Adrenal gland (tissue), 12 donors: Measurements from ENCODE around the gene AQP2. TPM values are rescaled to one million over a fixed set of nuclear protein-coding genes. Genes with fewer than 3 reads are reported as not detected.
A peak's percentile ranks its signal among the peaks of the same experiment; 100 is the strongest.

Experiments
- DNase-seq, 7 donors: peaks; one replicate each; pipeline ENCODE4 v3.0.0-alpha.2; 2019 to 2020
- H3K27ac ChIP-seq, 5 donors: fragments of 200-600 bp; sonication (generic) in 4 of 5; 1 replicate in 3 of 5; 2 replicates in 2 of 5; pipeline versions ENCODE4 v1.5.1 to v1.8.0; 2016 to 2020; ENCODE audit warnings: mild to moderate bottlenecking in 1 of 5
- H3K27me3 ChIP-seq: fragments of 200-600 bp; 2 replicates; pipeline ENCODE4 v1.8.0; 2021
- H3K36me3 ChIP-seq, 2 donors: fragments of 200-600 bp; replicated peaks in 1 of 2; 1 replicate in 1 of 2; 2 replicates in 1 of 2; pipeline versions ENCODE4 v1.5.1 to v1.8.0; 2018 to 2022
- H3K4me1 ChIP-seq, 2 donors: fragments of 200-600 bp; replicated peaks in 1 of 2; 1 replicate in 1 of 2; 2 replicates in 1 of 2; pipeline versions ENCODE4 v1.5.1 to v1.8.0; 2018 to 2021
- H3K4me3 ChIP-seq, 4 donors: fragments of 200-600 bp; sonication (generic) in 3 of 4; one replicate each; pipeline ENCODE4 v1.5.1; 2016 to 2018
- H3K9me3 ChIP-seq, 3 donors: fragments of 200-600 bp; sonication (generic) in 1 of 3; replicated peaks in 1 of 3; 1 replicate in 2 of 3; 2 replicates in 1 of 3; pipeline versions ENCODE4 v1.5.1 to v1.8.0; 2016 to 2021
- POLR2A ChIP-seq, 2 donors: fragments of 450-650 bp; IDR thresholded peaks; one replicate each; pipeline ENCODE4 v1.6.1; 2017; ENCODE audit warnings: antibody characterized with exemption in 2 of 2, mild to moderate bottlenecking in 2 of 2, moderate library complexity in 1 of 2
- WGBS, 4 donors: extraction: QIAGEN DNeasy Blood & Tissue Kit in 2 of 4; methylation state at CpG; one replicate each; pipeline versions ENCODE4 v1.1.5 to v1.1.7; 2013 to 2017; 5-methylcytosine and 5-hydroxymethylcytosine counted together
- intact Hi-C, 2 donors: fragments of 100-400 bp; cut with DNase I; formaldehyde crosslinking; loops; one replicate each; pipeline versions ENCODE4 v1.14.1 to v1.15.0; 2022 to 2023
- polyA plus RNA-seq, 3 donors: library from polyadenylated mRNA; stranded (reverse); fragments of 200-250 nt in 2 of 3; fragments of 350-450 nt in 1 of 3; fragmentation: Illumina TruSeq in 1 of 3; extraction: RNeasy Lipid Tissue Mini Kit (QIAGEN cat#74804) in 1 of 3; gene quantifications; one replicate each; pipeline ENCODE4 v1.2.3, GENCODE V29; 2013 to 2014
- total RNA-seq, 9 donors: library from RNA; depleted of rRNA in 4 of 9; stranded (reverse); fragments of >200 nt in 4 of 9; fragments of 120-200 nt in 1 of 9; fragmentation: NEBNext Ultra II Directional in 1 of 9; extraction: Animal tissue kit (Norgen Biotek cat#: 25700) in 1 of 9; gene quantifications; one replicate each; pipeline versions ENCODE4 v1.1.0 to v1.2.4, GENCODE V29; 2013 to 2023
- TF ChIP-seq, protein P1 (sequence below), 6 experiments: fragments of 450-650 bp in 4 of 6; fragments of 200-600 bp in 2 of 6; sonication (generic) in 1 of 6; IDR thresholded peaks; 1 replicate in 5 of 6; 2 replicates in 1 of 6; pipeline versions ENCODE4 v1.5.1 to v1.8.0; 2016 to 2021; ENCODE audit warnings: antibody characterized with exemption in 6 of 6, mild to moderate bottlenecking in 2 of 6, moderate library complexity in 1 of 6
- donor health status: healthy with polysubstance abuse.
- donor health status: Bipolar disorder and iron deficiency.
- donor health status: DM: yes; HTN: yes; CAD: no.
- donor health status: DM: no; HTN: no; CAD: no.
- donor health status: DM: no; HTN: no; CAD: no.
- donor health status: DM: yes; HTN: yes; CAD: no.

AQP2 gene
- total and polyA plus RNA-seq, 12 donors, result 0.10 to 81.0 (median 2.4) TPM; not detected in 1

DNA sequence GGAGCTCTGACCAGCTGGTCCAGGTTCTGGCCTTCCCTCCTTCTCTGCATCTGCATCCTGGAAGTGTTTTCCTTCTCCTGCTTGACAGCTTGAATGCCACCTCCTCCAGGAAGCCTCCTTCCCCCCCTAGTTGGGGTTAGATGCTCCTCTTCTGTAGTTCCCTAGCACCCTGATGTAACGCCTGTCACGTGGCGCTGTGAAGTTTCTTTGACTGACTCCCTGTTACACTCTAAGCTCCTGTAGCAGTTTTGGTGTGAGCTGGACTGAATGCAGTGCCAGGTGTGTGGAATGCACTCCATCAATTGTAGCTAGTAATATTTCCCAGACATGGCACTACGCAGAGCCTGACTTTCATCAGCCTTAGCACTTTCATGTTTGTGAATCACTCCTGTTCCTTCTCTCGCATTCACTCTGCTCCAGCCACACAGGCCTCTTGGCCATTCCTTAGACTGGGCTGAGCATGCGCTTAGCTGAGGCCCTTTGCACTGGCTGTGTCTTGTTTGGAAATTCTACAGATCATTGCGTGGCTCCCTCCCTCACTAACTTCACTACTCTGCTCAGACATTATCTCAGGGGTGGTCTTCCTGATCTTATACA lies 44.7 kb upstream of the AQP2 start:
- H3K4me3 ChIP-seq, result no peak overlapping the region
- no peaks in the 10 kb centered on the region for H3K27me3 ChIP-seq
- 88 to 97% (median 95%) methylated on average over 7 of the region's 7 CpGs for WGBS, 4 donors
- H3K36me3 ChIP-seq, result no peaks in the 10 kb centered on the region
- TF ChIP-seq POLR2A (IDR thresholded peaks at IDR 0.05), result no peak
- TF ChIP-seq, protein P1, sequence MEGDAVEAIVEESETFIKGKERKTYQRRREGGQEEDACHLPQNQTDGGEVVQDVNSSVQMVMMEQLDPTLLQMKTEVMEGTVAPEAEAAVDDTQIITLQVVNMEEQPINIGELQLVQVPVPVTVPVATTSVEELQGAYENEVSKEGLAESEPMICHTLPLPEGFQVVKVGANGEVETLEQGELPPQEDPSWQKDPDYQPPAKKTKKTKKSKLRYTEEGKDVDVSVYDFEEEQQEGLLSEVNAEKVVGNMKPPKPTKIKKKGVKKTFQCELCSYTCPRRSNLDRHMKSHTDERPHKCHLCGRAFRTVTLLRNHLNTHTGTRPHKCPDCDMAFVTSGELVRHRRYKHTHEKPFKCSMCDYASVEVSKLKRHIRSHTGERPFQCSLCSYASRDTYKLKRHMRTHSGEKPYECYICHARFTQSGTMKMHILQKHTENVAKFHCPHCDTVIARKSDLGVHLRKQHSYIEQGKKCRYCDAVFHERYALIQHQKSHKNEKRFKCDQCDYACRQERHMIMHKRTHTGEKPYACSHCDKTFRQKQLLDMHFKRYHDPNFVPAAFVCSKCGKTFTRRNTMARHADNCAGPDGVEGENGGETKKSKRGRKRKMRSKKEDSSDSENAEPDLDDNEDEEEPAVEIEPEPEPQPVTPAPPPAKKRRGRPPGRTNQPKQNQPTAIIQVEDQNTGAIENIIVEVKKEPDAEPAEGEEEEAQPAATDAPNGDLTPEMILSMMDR (IDR thresholded peaks at IDR 0.05), result no peak
- intact Hi-C loops, result no loop called here
- no peak overlapping the region for H3K27ac ChIP-seq
- no peaks in the 10 kb centered on the region for H3K9me3 ChIP-seq
- peaks cover 4 to 22% of the 10 kb centered on the region in 2 donors for H3K4me1 ChIP-seq
- no peak for DNase-seq

DNA sequence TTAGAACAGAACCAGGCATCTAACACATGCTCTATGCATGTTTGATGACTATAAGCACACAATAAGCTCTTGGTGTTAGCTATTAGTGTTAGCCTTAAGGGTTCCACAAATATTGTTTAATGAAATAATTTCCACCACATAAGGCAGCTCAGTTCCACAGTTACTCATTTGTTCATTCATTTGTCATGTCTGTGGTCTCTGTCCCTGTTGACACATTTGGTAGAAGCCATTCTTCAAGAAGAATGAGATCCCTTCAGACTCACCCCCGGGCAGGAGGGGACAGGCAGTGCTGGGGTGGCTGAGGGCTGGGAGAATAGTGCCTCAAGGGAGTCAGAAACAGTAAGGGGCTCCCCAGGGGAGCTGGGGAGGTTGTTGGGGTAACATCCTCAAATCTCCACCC lies 43.2 kb upstream of the AQP2 start:
- H3K9me3 ChIP-seq, result no peaks in the 10 kb centered on the region
- no peaks in the 10 kb centered on the region for H3K36me3 ChIP-seq
- TF ChIP-seq, protein P1 (IDR thresholded peaks at IDR 0.05), result no peak
- TF ChIP-seq POLR2A (IDR thresholded peaks at IDR 0.05), result no peak
- no peak overlapping the region for H3K27ac ChIP-seq
- H3K4me1 ChIP-seq, result peaks cover 4 to 22% of the 10 kb centered on the region in 2 donors
- no peak for DNase-seq
- H3K4me3 ChIP-seq, result no peak overlapping the region
- intact Hi-C loops, result no loop called here
- 88 to 95% (median 91%) methylated on average over 1 of the region's 1 CpG for WGBS, 4 donors
- no peaks in the 10 kb centered on the region for H3K27me3 ChIP-seq

DNA sequence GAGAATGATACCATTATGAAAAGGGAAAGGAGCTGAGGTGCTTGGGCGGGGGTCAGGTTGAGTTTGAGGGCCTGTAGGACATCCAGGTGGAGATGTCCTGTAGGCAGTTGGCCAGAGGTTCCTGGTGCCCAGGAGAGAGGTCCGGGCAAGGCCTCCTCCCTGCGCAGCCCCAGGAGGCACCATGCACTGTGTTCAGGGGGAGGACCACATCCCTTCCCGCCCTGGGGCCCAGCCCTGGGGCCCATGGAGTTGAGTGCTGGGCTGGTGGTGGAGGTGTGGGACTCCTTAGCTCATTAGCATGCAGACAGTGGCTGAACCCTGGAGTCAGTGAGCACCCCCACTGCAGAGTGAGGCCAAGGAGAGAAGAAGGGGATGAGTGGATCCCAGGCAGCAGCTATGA lies 41.2 kb upstream of the AQP2 start:
- H3K9me3 ChIP-seq, result no peaks in the 10 kb centered on the region
- TF ChIP-seq, protein P1 (IDR thresholded peaks at IDR 0.05), result no peak
- TF ChIP-seq POLR2A (IDR thresholded peaks at IDR 0.05), result no peak
- intact Hi-C loops, result no loop called here
- no peaks in the 10 kb centered on the region for H3K36me3 ChIP-seq
- H3K27ac ChIP-seq, result peak overlapping the region in 2 of 5 donors; percentile 26 to 54
- WGBS, 4 donors, result 80 to 95% (median 89%) methylated on average over 1 to 4 of the region's 4 CpGs
- peaks cover 4 to 13% of the 10 kb centered on the region in 2 donors for H3K4me1 ChIP-seq
- no peaks in the 10 kb centered on the region for H3K27me3 ChIP-seq
- no peak overlapping the region for H3K4me3 ChIP-seq
- DNase-seq, result no peak

DNA sequence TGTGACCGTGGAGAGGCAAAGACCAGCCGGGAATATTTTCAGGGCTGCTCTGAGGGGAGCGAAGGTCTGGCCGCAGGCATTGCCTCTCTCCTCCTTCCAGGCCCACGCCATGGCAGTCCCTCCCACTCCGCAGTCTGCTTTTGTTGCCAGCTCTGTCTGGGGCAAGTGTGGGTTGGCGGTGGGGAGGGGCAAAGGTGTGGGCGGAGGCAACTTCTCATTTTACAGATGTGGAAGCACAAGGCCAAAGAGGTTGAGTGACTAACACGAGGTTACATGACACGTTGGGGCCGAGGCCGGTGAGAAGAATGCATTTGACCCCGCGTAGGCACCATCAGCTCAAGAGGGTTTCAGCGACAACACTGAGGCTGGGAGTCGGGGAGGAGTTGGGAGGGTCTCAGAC lies 40.7 kb upstream of the AQP2 start:
- 30 to 61% (median 46%) methylated on average over 14 to 16 of the region's 16 CpGs for WGBS, 4 donors
- peak in 1 of 2 donors; percentile 58 for TF ChIP-seq POLR2A (IDR thresholded peaks at IDR 0.05)
- TF ChIP-seq, protein P1 (IDR thresholded peaks at IDR 0.05), result no peak
- Histone ChIP-seq H3K36me3 (no peaks in the 10 kb centered on the region), H3K9me3 (no peaks in the 10 kb centered on the region), H3K27ac (peak overlapping the region in 2 of 5 donors; percentile 26 to 54), H3K27me3 (no peaks in the 10 kb centered on the region), H3K4me3 (no peak overlapping the region), H3K4me1 (peaks cover 1 to 9% of the 10 kb centered on the region in 2 donors)
- peak; percentile 81 to 95 (median 92) for DNase-seq
- intact Hi-C loops, result no loop called here
